ENCODE results near the gene DTX3. TPM values are rescaled to one million over a fixed set of nuclear protein-coding genes. Genes with fewer than 3 reads are reported as not detected.

Gene DTX3
- total and polyA plus RNA-seq, 2 of the 13 experiments (the other 11 are each of a cell fraction or from before 2014, with no cell fraction given), result 9.0 to 27.2 TPM

- TF ChIP-seq FUBP1 (CRISPR knock-in tag; IDR thresholded peaks at IDR 0.05; ENCODE audit: borderline replicate concordance), result no peak
- no peak for TF ChIP-seq HES4 (CRISPR knock-in tag; IDR thresholded peaks at IDR 0.05; ENCODE audit: borderline replicate concordance)
- TF ChIP-seq HIVEP1 (CRISPR knock-in tag; IDR thresholded peaks at IDR 0.05), result no peak
- no peak for TF ChIP-seq DMTF1 (CRISPR knock-in tag; IDR thresholded peaks at IDR 0.05)
- no peak for TF ChIP-seq ZNF784 (CRISPR knock-in tag; IDR thresholded peaks at IDR 0.05; ENCODE audit: borderline replicate concordance)
- TF ChIP-seq NFATC3 (CRISPR knock-in tag; IDR thresholded peaks at IDR 0.05), result no peak
- no peak for TF ChIP-seq IRX3 (CRISPR knock-in tag; IDR thresholded peaks at IDR 0.05; ENCODE audit: borderline replicate concordance, low read depth)
- TF ChIP-seq KMT2A (CRISPR knock-in tag; IDR thresholded peaks at IDR 0.05), result no peak
- no peak for TF ChIP-seq ZNF567 (CRISPR knock-in tag; IDR thresholded peaks at IDR 0.05; ENCODE audit: borderline replicate concordance)
- no peak for TF ChIP-seq SUZ12 (IDR thresholded peaks at IDR 0.05; ENCODE audit: low read depth, low read length)
- TF ChIP-seq ZNF607 (CRISPR knock-in tag; IDR thresholded peaks at IDR 0.05; ENCODE audit: borderline replicate concordance), result no peak
- TF ChIP-seq ZNF660 (CRISPR knock-in tag; IDR thresholded peaks at IDR 0.05; ENCODE audit: borderline replicate concordance, low read depth), result no peak
- no peak for TF ChIP-seq PBX2 (CRISPR knock-in tag; IDR thresholded peaks at IDR 0.05)
- TF ChIP-seq ZFYVE20 (CRISPR knock-in tag; IDR thresholded peaks at IDR 0.05; ENCODE audit: borderline replicate concordance, low read depth), result no peak
- peak; percentile 28; the same call in 1 of the 2 replicates for TF ChIP-seq HDAC2 (CRISPR knock-in tag; IDR thresholded peaks at IDR 0.05)
Measured at GRCh38 chr12:57579677-57580465, 24.8 kb upstream of the DTX3 start (continued).

All from HepG2 (cell line).